ENCODE measurements around the gene LRMDA. TPM values are rescaled to one million over a fixed set of nuclear protein-coding genes. Genes with fewer than 3 reads are reported as not detected.

LRMDA gene
- total and polyA plus RNA-seq, 2 donors (not counting 3 experiments of a cell fraction or from before 2014, with no cell fraction given): 9.7 to 18.0 TPM

GRCh38 chr10:75547391-75548298 is 116.2 kb downstream of the LRMDA start:
- peaks cover 2% of the 10 kb centered on the region for H3K4me1 ChIP-seq (ENCODE audit: control insufficient read depth, extremely low read depth, insufficient read depth, low read length)
- POLR2A ChIA-PET: no interaction called here
- CTCF ChIA-PET: no interaction called here

GRCh38 chr10:75548356-75548755 is 116.9 kb downstream of the LRMDA start:
- Histone ChIP-seq H3K27me3 (ENCODE audit: control insufficient read depth in 2 of 2, insufficient read depth in 2 of 2, low read length in 2 of 2) (no peaks in the 10 kb centered on the region), H3K4me1 (ENCODE audit: control insufficient read depth, extremely low read depth, insufficient read depth, low read length) (peaks cover 2% of the 10 kb centered on the region), H3K9ac (replicated peaks; ENCODE audit: extremely low read depth, insufficient read depth, low read length) (no peak overlapping the region), H3K9me1 (replicated peaks; ENCODE audit: control insufficient read depth, extremely low read depth, insufficient read depth, low read length) (no peaks in the 10 kb centered on the region), H3K4me3 (replicated peaks in 1 of 3; ENCODE audit: insufficient read depth in 1 of 3, low read depth in 1 of 3, low read length in 3 of 3) (no peak overlapping the region), H3K79me2 (ENCODE audit: control insufficient read depth, insufficient read depth, low read length) (no peaks in the 10 kb centered on the region), H3K27ac (ENCODE audit: insufficient read depth, low read depth, low read length) (no peak overlapping the region), H2AFZ (ENCODE audit: low read depth, low read length) (no peak overlapping the region), H3K4me2 (ENCODE audit: insufficient read depth, low read length) (no peak overlapping the region), H3K9me3 (replicated peaks; ENCODE audit: control insufficient read depth, insufficient read depth, low read length) (no peaks in the 10 kb centered on the region), H4K20me1 (replicated peaks; ENCODE audit: control insufficient read depth, extremely low read depth, insufficient read depth, low read length) (no peaks in the 10 kb centered on the region), H3K36me3 (ENCODE audit: control insufficient read depth in 2 of 2, extremely low read depth in 1 of 2, insufficient read depth in 2 of 2, low read length in 2 of 2) (no peaks in the 10 kb centered on the region)
- dilution Hi-C loops (cut with MboI; ENCODE audit: extremely low pct_ligation_motif_present, low sequenced_read_pairs) (no loop called here), intact Hi-C loops (cut with micrococcal nuclease) (no loop called here)
- ChIA-PET CTCF (no interaction called here), POLR2A (no interaction called here)
- no TSS peak for BruUV-seq (replicated peaks)
- no peak for FAIRE-seq
- TF ChIP-seq JUN (IDR thresholded peaks at IDR 0.05; ENCODE audit: borderline replicate concordance, insufficient read depth, insufficient read length, low read depth) (no peak), MYC (IDR thresholded peaks at IDR 0.05; ENCODE audit: low read depth, low read length) (no peak), GATA2 (IDR thresholded peaks at IDR 0.05; ENCODE audit: insufficient read depth, insufficient read length, low read depth, low read length) (no peak), EZH2 (IDR thresholded peaks at IDR 0.05; ENCODE audit: borderline replicate concordance, low read depth, low read length, severe bottlenecking) (no peak), MAX (IDR thresholded peaks at IDR 0.05; ENCODE audit: insufficient read depth, insufficient read length) (no peak), CTCF (IDR thresholded peaks at IDR 0.05; ENCODE audit: extremely low read depth in 1 of 2, insufficient read depth in 1 of 2, low read depth in 1 of 2, low read length in 2 of 2) (no peak), POLR2AphosphoS5 (IDR thresholded peaks at IDR 0.05; ENCODE audit: insufficient read depth, low read depth, low read length) (no peak), FOS (IDR thresholded peaks at IDR 0.05; ENCODE audit: borderline replicate concordance, insufficient read depth, low read length) (no peak), POLR2A (IDR thresholded peaks at IDR 0.05; ENCODE audit: low read depth, low read length) (no peak)
- no peak for DNase-seq (ENCODE audit: low read depth, low spot score)

More at GRCh38 chr10:75547391-75548298, 116.2 kb downstream of the LRMDA start:
- BruUV-seq (replicated peaks): no TSS peak
- FAIRE-seq: no peak
- Histone ChIP-seq H2AFZ (ENCODE audit: low read depth, low read length) (no peak overlapping the region), H3K79me2 (ENCODE audit: control insufficient read depth, insufficient read depth, low read length) (no peaks in the 10 kb centered on the region), H3K9me3 (replicated peaks; ENCODE audit: control insufficient read depth, insufficient read depth, low read length) (no peaks in the 10 kb centered on the region), H3K9me1 (replicated peaks; ENCODE audit: control insufficient read depth, extremely low read depth, insufficient read depth, low read length) (no peaks in the 10 kb centered on the region), H3K9ac (replicated peaks; ENCODE audit: extremely low read depth, insufficient read depth, low read length) (no peak overlapping the region), H3K4me2 (ENCODE audit: insufficient read depth, low read length) (no peak overlapping the region), H4K20me1 (replicated peaks; ENCODE audit: control insufficient read depth, extremely low read depth, insufficient read depth, low read length) (no peaks in the 10 kb centered on the region), H3K27ac (ENCODE audit: insufficient read depth, low read depth, low read length) (no peak overlapping the region), H3K27me3 (ENCODE audit: control insufficient read depth in 2 of 2, insufficient read depth in 2 of 2, low read length in 2 of 2) (no peaks in the 10 kb centered on the region), H3K36me3 (ENCODE audit: control insufficient read depth in 2 of 2, extremely low read depth in 1 of 2, insufficient read depth in 2 of 2, low read length in 2 of 2) (no peaks in the 10 kb centered on the region), H3K4me3 (replicated peaks in 1 of 3; ENCODE audit: insufficient read depth in 1 of 3, low read depth in 1 of 3, low read length in 3 of 3) (no peak overlapping the region)
- TF ChIP-seq POLR2AphosphoS5 (IDR thresholded peaks at IDR 0.05; ENCODE audit: insufficient read depth, low read depth, low read length) (no peak), MAX (IDR thresholded peaks at IDR 0.05; ENCODE audit: insufficient read depth, insufficient read length) (no peak), POLR2A (IDR thresholded peaks at IDR 0.05; ENCODE audit: low read depth, low read length) (no peak), FOS (IDR thresholded peaks at IDR 0.05; ENCODE audit: borderline replicate concordance, insufficient read depth, low read length) (no peak), JUN (IDR thresholded peaks at IDR 0.05; ENCODE audit: borderline replicate concordance, insufficient read depth, insufficient read length, low read depth) (no peak)
- intact Hi-C loops (cut with micrococcal nuclease): no loop called here
- DNase-seq (ENCODE audit: low read depth, low spot score): no peak
- dilution Hi-C loops (cut with MboI; ENCODE audit: extremely low pct_ligation_motif_present, low sequenced_read_pairs): no loop called here
